ENCODE results near the gene USP26.
"Not testable (repeated sequence)": the region's sequence is repeated elsewhere in the genome, so short reads cannot be mapped to it uniquely, and the experiment has no call there.

The USP26 gene

GRCh38 chrX:133097031-133097430 lies at the start of gene USP26:
Gene USP26 (minus strand): TSS chrX:133097109. CDS start chrX:133028220, 68,889 bp downstream.
- DNase-seq (ENCODE audit: low spot score): no peak

- DNase-seq (ENCODE audit: low spot score): no peak
Observed at GRCh38 chrX:133134282-133134681, 37.4 kb upstream of the USP26 start.

- DNase-seq (ENCODE audit: low spot score): no peak
Observed at GRCh38 chrX:133120406-133120805, 23.5 kb upstream of the USP26 start.

- no peak for DNase-seq (ENCODE audit: low spot score)
Observed at GRCh38 chrX:133094098-133094731, 2.7 kb downstream of the USP26 start.

- no peak for DNase-seq (ENCODE audit: low spot score)
Observed at GRCh38 chrX:133090236-133090809, 6.6 kb downstream of the USP26 start.

- DNase-seq (ENCODE audit: low spot score): no peak
Observed at GRCh38 chrX:133089411-133089810, 7.5 kb downstream of the USP26 start.

GRCh38 chrX:133085785-133086184 lies 11.1 kb downstream of the USP26 start:
- no peak for DNase-seq (ENCODE audit: low spot score)

GRCh38 chrX:133085056-133085455 lies 11.9 kb downstream of the USP26 start:
- DNase-seq (ENCODE audit: low spot score): not testable (repeated sequence)

- DNase-seq (ENCODE audit: low spot score): no peak
Observed at GRCh38 chrX:133083899-133084298, 13.0 kb downstream of the USP26 start.

- DNase-seq (ENCODE audit: low spot score): no peak
Observed at GRCh38 chrX:133081990-133082389, 14.9 kb downstream of the USP26 start.

GRCh38 chrX:133077856-133078255 lies 19.1 kb downstream of the USP26 start:
- DNase-seq (ENCODE audit: low spot score): not testable (repeated sequence)

- DNase-seq (ENCODE audit: low spot score): no peak
Observed at GRCh38 chrX:133072566-133072965, 24.3 kb downstream of the USP26 start.

- no peak for DNase-seq (ENCODE audit: low spot score)
Observed at GRCh38 chrX:133068461-133068860, 28.4 kb downstream of the USP26 start.

- DNase-seq (ENCODE audit: low spot score): no peak
Observed at GRCh38 chrX:133056341-133056740, 40.6 kb downstream of the USP26 start.

GRCh38 chrX:133054761-133055405 lies 42.0 kb downstream of the USP26 start:
- DNase-seq (ENCODE audit: low spot score): no peak

GRCh38 chrX:133053861-133054598 lies 42.9 kb downstream of the USP26 start:
- DNase-seq (ENCODE audit: low spot score): no peak

GRCh38 chrX:133048751-133049150 lies 48.2 kb downstream of the USP26 start:
- no peak for DNase-seq (ENCODE audit: low spot score)

GRCh38 chrX:133046601-133047000 lies 50.3 kb downstream of the USP26 start:
- DNase-seq (ENCODE audit: low spot score): no peak

- no peak for DNase-seq (ENCODE audit: low spot score)
Observed at GRCh38 chrX:133045986-133046385, 50.9 kb downstream of the USP26 start.

- not testable (repeated sequence) for DNase-seq (ENCODE audit: low spot score)
Observed at GRCh38 chrX:133044145-133044786, 52.6 kb downstream of the USP26 start.

- DNase-seq (ENCODE audit: low spot score): no peak
Observed at GRCh38 chrX:133042260-133042659, 54.6 kb downstream of the USP26 start.

GRCh38 chrX:133033010-133033409 lies 63.9 kb downstream of the USP26 start:
- DNase-seq (ENCODE audit: low spot score): no peak

All from ecto neural progenitor cell (in vitro differentiated cells).